Astrocyte (in vitro differentiated cells and primary cell): ENCODE measurements around the gene TIPIN.

ENCODE experiments used
- CTCF ChIP-seq: IDR thresholded peaks from 2 replicates; pipeline ENCODE4 v1.5.1; 2011; ENCODE audit warnings: low read depth, mild to moderate bottlenecking, inconsistent platforms, low read length, moderate library complexity; ENCODE audit not compliant: insufficient read depth
- EZH2 ChIP-seq: IDR thresholded peaks from 2 replicates; pipeline ENCODE4 v1.6.1; 2012; ENCODE audit warnings: mild to moderate bottlenecking, low read length, inconsistent platforms; ENCODE audit not compliant: insufficient read depth

GRCh38 chr15:66310786-66311185, 45.7 kb downstream of the TIPIN start:
- TF ChIP-seq CTCF (no peak), EZH2 (no peak)
